Measurements from ENCODE around the gene RALGAPA2. TPM values are rescaled to one million over a fixed set of nuclear protein-coding genes. Genes with fewer than 3 reads are reported as not detected.

Gene RALGAPA2
- total RNA-seq, 4 donors from 2014 or later, result 20.5 to 42.9 (median 29.6) TPM

DNA sequence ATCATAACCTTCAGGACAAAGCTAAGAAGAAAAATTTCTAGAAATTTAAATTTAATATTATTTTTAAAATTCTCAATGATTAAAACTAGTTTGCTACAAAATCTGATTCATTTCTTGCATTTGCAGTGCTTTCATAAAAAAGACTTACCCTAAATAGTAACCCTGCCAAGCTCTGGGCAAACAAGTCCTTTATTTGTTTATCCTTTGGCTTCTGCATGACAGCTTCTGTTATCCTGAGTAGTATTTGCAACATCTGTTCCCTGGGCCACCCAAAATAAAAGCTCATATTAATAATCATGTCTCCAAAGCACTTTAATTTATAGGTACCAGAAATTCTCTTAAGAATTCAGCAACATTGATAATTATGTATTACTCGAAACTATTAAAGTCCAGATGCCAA lies 101.3 kb downstream of the RALGAPA2 start:
- no peak overlapping the region for H3K27ac ChIP-seq
- H3K4me3 ChIP-seq, result no peak overlapping the region
- H3K27me3 ChIP-seq, result no peaks in the 10 kb centered on the region
- peaks cover 0 to 29% (median 0%) of the 10 kb centered on the region in 3 donors for H3K36me3 ChIP-seq
- 75 to 83% methylated on average over 1 of the region's 1 CpG for WGBS, 2 donors
- no peak for DNase-seq (ENCODE audit: low spot score in 2 of 2)
- TF ChIP-seq, protein P1, sequence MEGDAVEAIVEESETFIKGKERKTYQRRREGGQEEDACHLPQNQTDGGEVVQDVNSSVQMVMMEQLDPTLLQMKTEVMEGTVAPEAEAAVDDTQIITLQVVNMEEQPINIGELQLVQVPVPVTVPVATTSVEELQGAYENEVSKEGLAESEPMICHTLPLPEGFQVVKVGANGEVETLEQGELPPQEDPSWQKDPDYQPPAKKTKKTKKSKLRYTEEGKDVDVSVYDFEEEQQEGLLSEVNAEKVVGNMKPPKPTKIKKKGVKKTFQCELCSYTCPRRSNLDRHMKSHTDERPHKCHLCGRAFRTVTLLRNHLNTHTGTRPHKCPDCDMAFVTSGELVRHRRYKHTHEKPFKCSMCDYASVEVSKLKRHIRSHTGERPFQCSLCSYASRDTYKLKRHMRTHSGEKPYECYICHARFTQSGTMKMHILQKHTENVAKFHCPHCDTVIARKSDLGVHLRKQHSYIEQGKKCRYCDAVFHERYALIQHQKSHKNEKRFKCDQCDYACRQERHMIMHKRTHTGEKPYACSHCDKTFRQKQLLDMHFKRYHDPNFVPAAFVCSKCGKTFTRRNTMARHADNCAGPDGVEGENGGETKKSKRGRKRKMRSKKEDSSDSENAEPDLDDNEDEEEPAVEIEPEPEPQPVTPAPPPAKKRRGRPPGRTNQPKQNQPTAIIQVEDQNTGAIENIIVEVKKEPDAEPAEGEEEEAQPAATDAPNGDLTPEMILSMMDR (IDR thresholded peaks at IDR 0.05), result no peak
- no peak for TF ChIP-seq POLR2A (IDR thresholded peaks at IDR 0.05)
- no peak for TF ChIP-seq EP300 (IDR thresholded peaks at IDR 0.05)
- no peaks in the 10 kb centered on the region for H3K4me1 ChIP-seq
- H3K9me3 ChIP-seq, result no peaks in the 10 kb centered on the region

DNA sequence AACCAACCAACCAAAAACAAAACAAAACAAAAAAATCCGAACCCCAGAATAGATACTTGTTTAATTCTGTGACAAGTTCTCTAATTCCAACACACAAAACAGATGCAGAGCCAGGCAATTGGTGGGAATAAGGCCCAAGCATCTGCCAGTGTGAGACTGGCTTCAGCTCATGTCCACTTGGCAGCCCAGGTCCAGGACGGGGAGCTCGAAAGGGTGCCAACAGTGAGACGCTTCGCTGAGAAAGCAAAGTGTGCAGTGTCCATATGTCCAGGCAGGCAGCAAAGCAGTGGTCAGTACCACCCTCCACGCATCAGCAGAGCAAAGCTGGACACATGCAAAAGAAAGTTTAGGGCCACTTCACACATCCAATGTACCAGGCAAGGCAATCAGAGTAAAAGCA lies 102.9 kb downstream of the RALGAPA2 start:
- Histone ChIP-seq H3K36me3 (peaks cover 0 to 25% (median 0%) of the 10 kb centered on the region in 3 donors), H3K4me1 (no peaks in the 10 kb centered on the region), H3K4me3 (no peak overlapping the region), H3K27me3 (no peaks in the 10 kb centered on the region), H3K27ac (no peak overlapping the region), H3K9me3 (no peaks in the 10 kb centered on the region)
- DNase-seq (ENCODE audit: low spot score in 2 of 2), result no peak
- TF ChIP-seq EP300 (IDR thresholded peaks at IDR 0.05) (no peak), POLR2A (IDR thresholded peaks at IDR 0.05) (no peak)
- TF ChIP-seq, protein P1 (IDR thresholded peaks at IDR 0.05), result no peak
- 92 to 96% methylated on average over 6 of the region's 6 CpGs for WGBS, 2 donors

DNA sequence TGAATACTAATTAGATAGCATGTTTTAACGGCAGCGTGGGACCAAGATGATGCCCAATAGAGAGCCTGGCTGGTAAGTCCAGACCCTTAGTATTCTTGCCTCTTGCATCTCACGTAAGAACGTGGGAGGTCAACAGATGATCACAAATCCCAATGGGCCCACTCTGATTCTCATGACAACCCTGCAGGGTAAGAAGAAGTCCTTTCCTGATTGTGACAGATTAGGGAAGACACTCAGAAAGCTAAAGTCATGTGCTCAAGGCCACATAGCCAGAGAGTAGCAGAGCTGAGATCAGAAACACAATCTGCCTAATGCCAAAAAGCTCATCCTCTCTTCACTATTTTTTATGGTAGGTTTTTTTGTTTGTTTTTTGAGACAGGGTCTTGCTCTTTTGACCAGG lies 103.8 kb downstream of the RALGAPA2 start:
- no peak for DNase-seq (ENCODE audit: low spot score in 2 of 2)
- TF ChIP-seq, protein P1 (IDR thresholded peaks at IDR 0.05), result no peak
- TF ChIP-seq POLR2A (IDR thresholded peaks at IDR 0.05), result no peak
- TF ChIP-seq EP300 (IDR thresholded peaks at IDR 0.05), result no peak
- Histone ChIP-seq H3K4me3 (no peak overlapping the region), H3K27ac (no peak overlapping the region), H3K9me3 (no peaks in the 10 kb centered on the region), H3K4me1 (no peaks in the 10 kb centered on the region), H3K27me3 (no peaks in the 10 kb centered on the region), H3K36me3 (peaks cover 0 to 32% (median 0%) of the 10 kb centered on the region in 3 donors)
- WGBS, 2 donors, result 85 to 91% methylated on average over 4 of the region's 4 CpGs

DNA sequence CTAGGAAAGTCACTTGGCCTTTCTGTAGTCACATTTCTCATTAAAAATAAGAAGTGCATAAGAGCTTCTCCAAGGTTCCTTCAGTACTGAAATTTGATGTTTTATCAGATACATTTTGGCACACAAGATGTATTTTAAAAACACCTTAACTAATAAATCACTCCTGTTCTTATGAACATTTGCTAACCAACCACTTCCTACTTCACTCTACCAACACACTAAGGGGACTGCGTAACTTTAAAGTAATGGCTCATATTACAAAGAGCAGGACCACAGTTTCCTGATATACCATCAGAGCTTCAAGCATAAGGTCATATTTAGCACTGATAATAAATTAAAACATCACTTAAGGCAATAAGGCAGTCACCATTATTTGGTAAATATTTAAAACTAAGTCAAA lies 104.4 kb downstream of the RALGAPA2 start:
- no peaks in the 10 kb centered on the region for H3K4me1 ChIP-seq
- H3K36me3 ChIP-seq, result peaks cover 0 to 34% (median 0%) of the 10 kb centered on the region in 3 donors
- WGBS, 2 donors, result 97 to 98% methylated on average over 1 of the region's 1 CpG
- TF ChIP-seq, protein P1 (IDR thresholded peaks at IDR 0.05), result no peak
- TF ChIP-seq POLR2A (IDR thresholded peaks at IDR 0.05) (no peak), EP300 (IDR thresholded peaks at IDR 0.05) (no peak)
- no peak for DNase-seq (ENCODE audit: low spot score in 2 of 2)
- no peak overlapping the region for H3K4me3 ChIP-seq
- no peaks in the 10 kb centered on the region for H3K9me3 ChIP-seq
- H3K27ac ChIP-seq, result no peak overlapping the region
- H3K27me3 ChIP-seq, result no peaks in the 10 kb centered on the region

DNA sequence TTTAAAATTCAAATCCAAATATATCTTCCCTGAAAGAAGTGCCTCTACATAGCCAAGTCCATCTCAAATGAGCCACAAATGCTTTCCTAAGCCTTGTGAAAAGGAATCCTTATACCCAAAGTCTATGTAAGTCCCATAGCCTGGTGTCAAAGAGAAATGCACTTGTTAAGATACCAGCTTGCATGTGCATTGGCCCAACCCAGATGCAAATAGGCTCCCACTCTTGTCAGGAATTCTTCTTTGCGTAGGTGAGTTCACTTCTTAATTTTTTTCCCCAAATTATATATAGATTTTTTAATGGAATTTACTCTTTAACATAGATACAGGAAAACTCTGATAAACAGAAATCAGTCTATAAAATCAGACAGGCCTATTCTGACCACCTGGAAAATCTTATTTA lies 105.6 kb downstream of the RALGAPA2 start:
- Histone ChIP-seq H3K27me3 (no peaks in the 10 kb centered on the region), H3K4me1 (no peaks in the 10 kb centered on the region), H3K4me3 (no peak overlapping the region), H3K27ac (no peak overlapping the region), H3K36me3 (peaks cover 0 to 35% (median 0%) of the 10 kb centered on the region in 3 donors), H3K9me3 (no peaks in the 10 kb centered on the region)
- TF ChIP-seq POLR2A (IDR thresholded peaks at IDR 0.05) (no peak), EP300 (IDR thresholded peaks at IDR 0.05) (no peak)
- TF ChIP-seq, protein P1 (IDR thresholded peaks at IDR 0.05), result no peak
- WGBS, 2 donors, result 95 to 97% methylated on average over 1 of the region's 1 CpG
- no peak for DNase-seq (ENCODE audit: low spot score in 2 of 2)

Measured in tibial nerve (tissue), 4 donors.